OCI-LY3 (cell line): ENCODE data around the gene CHRM2.

Experiments used
- EZH2phosphoT487 ChIP-seq: fragments of 200-600 bp; shearing (Covaris generic); IDR thresholded peaks from 2 replicates; pipeline ENCODE4 v1.6.1; 2018; ENCODE audit warnings: antibody characterized with exemption, mixed run types, low read depth
- TF ChIP-seq, protein P1 (sequence below): fragments of 200-600, 300-600 bp; sonication (generic); IDR thresholded peaks from 2 replicates; pipeline ENCODE4 v1.5.1; 2014; ENCODE audit warnings: antibody characterized with exemption, low read length, low read depth

DNA sequence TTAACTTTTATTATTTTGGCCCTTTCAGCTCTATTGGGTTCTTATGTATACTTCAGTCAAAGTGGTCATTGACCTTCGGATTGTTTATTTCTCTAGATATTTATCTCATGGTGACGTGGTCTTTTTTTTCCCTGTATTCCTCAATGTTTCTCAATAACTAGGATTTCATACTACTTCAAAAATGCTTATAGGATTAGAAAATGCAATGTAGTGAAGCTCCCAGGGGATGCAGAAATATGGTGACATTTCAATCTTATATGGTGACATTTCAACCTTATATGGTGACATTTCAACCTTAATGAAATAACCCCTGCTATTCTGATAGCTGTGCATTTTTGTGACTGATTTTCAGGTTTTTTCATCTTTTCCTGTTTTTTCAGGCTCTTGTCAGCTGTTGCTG, 51.4 kb downstream of the CHRM2 start:
- TF ChIP-seq, protein P1, sequence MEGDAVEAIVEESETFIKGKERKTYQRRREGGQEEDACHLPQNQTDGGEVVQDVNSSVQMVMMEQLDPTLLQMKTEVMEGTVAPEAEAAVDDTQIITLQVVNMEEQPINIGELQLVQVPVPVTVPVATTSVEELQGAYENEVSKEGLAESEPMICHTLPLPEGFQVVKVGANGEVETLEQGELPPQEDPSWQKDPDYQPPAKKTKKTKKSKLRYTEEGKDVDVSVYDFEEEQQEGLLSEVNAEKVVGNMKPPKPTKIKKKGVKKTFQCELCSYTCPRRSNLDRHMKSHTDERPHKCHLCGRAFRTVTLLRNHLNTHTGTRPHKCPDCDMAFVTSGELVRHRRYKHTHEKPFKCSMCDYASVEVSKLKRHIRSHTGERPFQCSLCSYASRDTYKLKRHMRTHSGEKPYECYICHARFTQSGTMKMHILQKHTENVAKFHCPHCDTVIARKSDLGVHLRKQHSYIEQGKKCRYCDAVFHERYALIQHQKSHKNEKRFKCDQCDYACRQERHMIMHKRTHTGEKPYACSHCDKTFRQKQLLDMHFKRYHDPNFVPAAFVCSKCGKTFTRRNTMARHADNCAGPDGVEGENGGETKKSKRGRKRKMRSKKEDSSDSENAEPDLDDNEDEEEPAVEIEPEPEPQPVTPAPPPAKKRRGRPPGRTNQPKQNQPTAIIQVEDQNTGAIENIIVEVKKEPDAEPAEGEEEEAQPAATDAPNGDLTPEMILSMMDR, result no peak
- no peak for TF ChIP-seq EZH2phosphoT487
